Measurements from ENCODE around the gene MAP2K2.

MAP2K2 gene

DNA sequence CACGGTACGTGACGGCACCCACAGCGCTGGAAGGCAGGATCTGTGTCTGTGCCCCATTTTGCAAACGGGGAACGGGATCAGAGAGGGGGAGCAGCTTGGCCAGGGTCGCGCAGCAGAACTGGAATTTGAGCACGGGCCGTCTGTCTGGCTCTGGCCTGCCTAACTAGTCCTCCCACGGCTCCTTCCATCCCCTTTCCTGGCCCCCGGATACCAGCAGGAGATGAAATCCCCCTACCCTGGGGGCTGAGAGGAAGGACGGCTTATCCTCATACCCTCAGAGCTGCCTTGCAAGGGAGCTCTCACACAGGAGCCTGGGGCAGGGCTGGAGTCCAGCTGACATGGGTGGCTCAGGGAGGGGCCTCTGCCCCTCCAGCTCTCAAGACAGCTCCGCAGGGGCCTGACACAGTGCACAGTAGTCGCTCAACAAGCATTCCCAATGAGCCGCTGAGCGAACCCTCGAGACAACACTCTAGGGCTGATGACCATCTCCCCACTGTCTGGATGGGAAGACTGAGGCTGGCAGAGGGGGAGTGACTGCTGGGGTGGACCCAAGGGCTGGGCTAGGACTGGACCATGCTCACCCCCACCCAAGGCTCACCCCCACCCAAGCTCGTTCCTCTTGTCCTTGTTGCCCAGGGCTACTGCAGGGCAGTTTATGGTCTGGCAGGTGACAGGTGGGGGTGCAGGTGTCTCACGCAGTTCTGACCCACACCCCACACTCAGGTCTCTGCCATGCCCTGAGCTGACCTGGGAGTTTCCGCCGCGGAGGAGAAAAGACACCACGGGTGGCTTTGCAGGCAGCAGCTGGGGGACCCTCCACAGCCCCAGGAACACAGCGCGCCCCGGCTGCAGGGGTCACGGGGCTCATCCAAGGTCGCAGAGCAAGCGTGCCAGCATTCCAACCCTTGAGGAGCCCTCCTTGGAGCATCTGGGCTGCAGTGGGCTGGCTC, 61.2 kb downstream of the MAP2K2 start:
- peak overlapping the region; percentile 81 for H3K4me3 ChIP-seq (ENCODE audit: low read depth, low read length)
- no peak for DNase-seq (ENCODE audit: low read depth)

DNA sequence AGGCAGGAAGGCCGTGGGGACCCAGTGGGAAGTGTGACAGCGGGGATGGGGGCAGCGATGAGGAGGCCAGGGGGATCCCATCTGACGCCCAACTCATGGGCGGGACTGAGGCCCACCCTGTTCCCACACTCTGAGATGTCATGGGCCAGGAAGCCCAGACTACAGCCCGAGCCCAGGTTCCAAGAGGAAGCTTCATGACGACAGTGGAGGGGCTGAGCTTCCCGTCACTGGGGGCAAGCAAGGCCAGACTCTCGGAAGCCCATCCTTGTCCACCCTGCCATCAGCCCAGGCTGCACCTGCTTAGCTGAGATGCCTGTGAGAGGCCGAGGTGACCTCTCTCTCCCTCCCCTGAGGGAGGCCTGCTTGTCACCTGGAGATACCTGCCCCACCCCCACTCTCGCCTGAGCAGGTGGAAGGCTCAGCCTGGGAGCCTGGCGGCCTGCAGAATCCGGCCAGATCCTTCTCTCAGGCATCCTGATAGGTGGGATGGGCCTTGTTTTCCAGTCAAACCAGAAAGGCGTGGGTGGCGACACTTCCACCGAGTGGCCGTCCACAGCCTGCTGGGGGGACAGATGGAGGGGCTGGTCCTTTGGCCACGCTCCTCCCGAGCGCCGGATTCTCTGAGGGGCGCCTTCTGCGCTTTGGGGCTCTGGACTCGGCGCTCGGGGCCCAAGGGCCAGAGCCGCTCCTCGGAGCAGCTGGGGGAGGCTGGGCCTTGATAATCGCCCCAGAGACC, 62.1 kb downstream of the MAP2K2 start:
- H3K4me3 ChIP-seq (ENCODE audit: low read depth, low read length), result peak overlapping the region; percentile 51
- TF ChIP-seq, protein P1, sequence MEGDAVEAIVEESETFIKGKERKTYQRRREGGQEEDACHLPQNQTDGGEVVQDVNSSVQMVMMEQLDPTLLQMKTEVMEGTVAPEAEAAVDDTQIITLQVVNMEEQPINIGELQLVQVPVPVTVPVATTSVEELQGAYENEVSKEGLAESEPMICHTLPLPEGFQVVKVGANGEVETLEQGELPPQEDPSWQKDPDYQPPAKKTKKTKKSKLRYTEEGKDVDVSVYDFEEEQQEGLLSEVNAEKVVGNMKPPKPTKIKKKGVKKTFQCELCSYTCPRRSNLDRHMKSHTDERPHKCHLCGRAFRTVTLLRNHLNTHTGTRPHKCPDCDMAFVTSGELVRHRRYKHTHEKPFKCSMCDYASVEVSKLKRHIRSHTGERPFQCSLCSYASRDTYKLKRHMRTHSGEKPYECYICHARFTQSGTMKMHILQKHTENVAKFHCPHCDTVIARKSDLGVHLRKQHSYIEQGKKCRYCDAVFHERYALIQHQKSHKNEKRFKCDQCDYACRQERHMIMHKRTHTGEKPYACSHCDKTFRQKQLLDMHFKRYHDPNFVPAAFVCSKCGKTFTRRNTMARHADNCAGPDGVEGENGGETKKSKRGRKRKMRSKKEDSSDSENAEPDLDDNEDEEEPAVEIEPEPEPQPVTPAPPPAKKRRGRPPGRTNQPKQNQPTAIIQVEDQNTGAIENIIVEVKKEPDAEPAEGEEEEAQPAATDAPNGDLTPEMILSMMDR (IDR thresholded peaks at IDR 0.05; ENCODE audit: insufficient read depth, low read depth, low read length, missing control alignments), result no peak
- no peak for DNase-seq (ENCODE audit: low read depth)

More for the DNA sequence above, 61.2 kb downstream of the MAP2K2 start:
- TF ChIP-seq, protein P1 (IDR thresholded peaks at IDR 0.05; ENCODE audit: insufficient read depth, low read depth, low read length, missing control alignments), result no peak

DNA sequence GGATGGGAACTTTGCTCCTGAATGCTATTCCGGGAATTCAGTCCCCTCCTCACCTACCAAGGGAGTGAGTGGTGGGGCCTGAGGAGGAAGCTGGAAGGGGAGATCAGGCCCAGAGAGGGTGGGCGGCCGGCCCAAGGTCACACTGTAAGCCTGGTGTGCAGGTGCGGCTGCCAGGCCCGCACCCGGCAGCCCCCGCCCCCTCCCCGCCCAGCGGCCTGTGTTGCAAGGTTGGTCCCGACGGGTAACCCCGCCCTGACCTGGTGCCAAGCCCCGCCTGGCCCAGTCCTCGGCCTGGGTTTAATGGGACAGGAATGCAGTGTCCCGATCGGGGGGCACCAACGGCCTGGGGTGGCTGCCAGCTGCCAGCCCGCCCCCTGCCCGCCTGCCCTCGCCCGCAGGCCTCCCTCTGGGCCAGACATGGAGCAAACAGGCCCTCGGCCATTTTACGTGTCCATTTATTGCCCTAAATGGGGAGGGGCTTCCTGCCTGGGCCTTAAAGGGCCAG, 62.7 kb downstream of the MAP2K2 start:
- peak; percentile 72 for DNase-seq (ENCODE audit: low read depth)
- H3K4me3 ChIP-seq (ENCODE audit: low read depth, low read length), result peak overlapping the region; percentile 51
- TF ChIP-seq, protein P1 (IDR thresholded peaks at IDR 0.05; ENCODE audit: insufficient read depth, low read depth, low read length, missing control alignments), result no peak

DNA sequence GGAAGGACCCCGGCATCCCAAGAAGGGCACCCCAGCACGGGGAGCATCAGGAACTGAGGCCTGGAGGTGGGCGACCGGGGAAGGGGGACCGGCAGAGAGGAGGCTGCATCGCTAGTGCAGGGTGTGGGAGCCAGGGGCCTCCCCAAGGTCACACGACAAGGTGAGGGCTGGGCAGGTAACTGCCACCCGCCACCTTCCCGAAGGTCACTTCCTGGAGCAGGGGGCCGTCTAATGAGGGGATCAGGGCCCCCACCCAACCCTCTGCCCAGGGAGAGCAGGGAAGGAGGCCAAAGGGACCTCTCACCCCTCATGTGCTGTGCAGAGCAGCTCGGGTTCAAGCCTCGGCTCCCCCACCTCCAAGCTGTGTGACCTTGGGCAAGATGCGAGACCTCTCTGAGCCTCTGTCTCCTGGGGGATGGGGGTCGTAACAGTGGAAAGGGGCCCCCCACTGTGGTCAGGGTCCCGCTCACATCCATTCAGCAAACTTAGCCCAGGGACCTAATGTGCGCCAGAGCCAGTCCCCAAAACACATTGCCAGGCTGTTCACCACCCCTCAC, 63.2 kb downstream of the MAP2K2 start:
- TF ChIP-seq, protein P1 (IDR thresholded peaks at IDR 0.05; ENCODE audit: insufficient read depth, low read depth, low read length, missing control alignments), result no peak
- peak overlapping the region; percentile 51 for H3K4me3 ChIP-seq (ENCODE audit: low read depth, low read length)
- DNase-seq (ENCODE audit: low read depth), result no peak

DNA sequence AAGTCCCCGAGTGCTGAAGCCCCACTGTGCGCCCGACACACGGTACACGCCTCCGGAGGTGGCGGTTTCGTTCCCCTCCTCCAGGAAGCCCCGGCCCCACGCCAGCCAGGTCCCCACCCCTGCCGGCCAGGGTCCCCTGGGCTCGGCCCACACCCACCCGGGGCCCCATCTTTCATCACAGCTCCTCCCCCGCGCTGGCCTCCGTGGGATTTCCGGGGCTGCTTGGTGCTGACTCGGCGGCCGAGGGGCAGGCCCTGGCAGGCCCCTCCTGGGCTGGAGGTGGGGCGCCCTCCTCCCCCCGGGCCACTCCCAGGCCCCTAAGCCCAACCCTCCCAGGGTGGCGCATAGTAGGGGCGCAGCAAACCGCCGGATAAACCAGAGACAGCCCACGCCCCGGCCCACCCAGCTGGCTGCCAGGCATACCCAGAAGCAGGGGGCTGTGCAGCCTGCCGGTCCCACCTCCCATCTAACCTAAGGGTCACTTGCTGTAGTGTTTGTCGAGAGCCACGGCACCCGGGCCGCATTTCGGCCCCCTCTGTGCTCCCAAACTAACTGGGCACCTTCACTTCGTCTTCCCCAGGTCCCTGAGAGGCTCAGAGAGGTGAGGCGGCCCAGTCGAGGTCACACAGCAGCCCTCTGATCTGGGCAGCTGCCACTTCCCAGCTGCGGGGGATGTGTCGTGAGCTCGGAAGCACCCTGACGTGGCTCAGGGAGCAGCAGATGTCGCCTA, 63.9 kb downstream of the MAP2K2 start:
- peak; percentile 85 for DNase-seq (ENCODE audit: low read depth)
- peak overlapping the region; percentile 51 for H3K4me3 ChIP-seq (ENCODE audit: low read depth, low read length)
- TF ChIP-seq, protein P1 (IDR thresholded peaks at IDR 0.05; ENCODE audit: insufficient read depth, low read depth, low read length, missing control alignments), result no peak

DNA sequence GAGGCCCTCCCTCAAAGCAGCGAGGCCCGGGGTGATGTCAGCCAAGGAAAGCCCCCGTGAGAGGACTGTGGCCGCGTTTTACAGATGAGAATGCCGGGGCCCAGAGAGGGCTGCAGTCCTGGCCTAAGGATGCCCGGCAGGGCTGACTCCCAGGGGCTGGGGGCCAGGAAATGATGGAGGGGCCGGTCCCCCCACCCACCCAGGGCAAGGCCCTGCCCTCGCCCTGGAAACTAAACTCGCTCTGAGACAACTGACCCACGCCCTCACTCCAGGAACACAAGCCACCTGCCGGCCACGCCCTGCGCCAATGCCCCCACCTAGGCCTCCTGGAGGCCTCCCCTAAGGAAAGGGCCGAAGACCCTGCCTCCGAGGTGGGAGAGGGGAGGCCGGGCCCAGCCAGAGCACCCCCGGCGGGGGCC, 64.5 kb downstream of the MAP2K2 start:
- H3K4me3 ChIP-seq (ENCODE audit: low read depth, low read length), result peak overlapping the region; percentile 51
- no peak for DNase-seq (ENCODE audit: low read depth)
- TF ChIP-seq, protein P1 (IDR thresholded peaks at IDR 0.05; ENCODE audit: insufficient read depth, low read depth, low read length, missing control alignments), result no peak
